Erythroblast (primary cell): ENCODE results near the gene EXPH5.

Experiments
- GATA1 ChIP-seq: IDR thresholded peaks from 2 replicates; pipeline ENCODE4 v1.6.1; 2011; ENCODE audit warnings: low read depth, mild to moderate bottlenecking, control low read depth, low read length, moderate library complexity
- POLR2A ChIP-seq: IDR thresholded peaks from 2 replicates; pipeline ENCODE4 v1.6.1; 2011; ENCODE audit warnings: mild to moderate bottlenecking, low read length

GRCh38 chr11:108500721-108501120 is 92.8 kb downstream of the EXPH5 start:
- TF ChIP-seq POLR2A (no peak), GATA1 (no peak)
